Tibial nerve (tissue), 4 donors: ENCODE data around the gene CAPG.

Source experiments
- EP300 ChIP-seq, 2 donors: sonication (generic); formaldehyde crosslinking; IDR thresholded peaks; one replicate each; pipeline ENCODE4 v1.6.1; 2017; ENCODE audit warnings: antibody characterized with exemption in 2 of 2, mild to moderate bottlenecking in 1 of 2
- POLR2A ChIP-seq, 2 donors: fragments of 450-650 bp; IDR thresholded peaks; one replicate each; pipeline ENCODE4 v1.6.1; 2017; ENCODE audit warnings: antibody characterized with exemption in 2 of 2, mild to moderate bottlenecking in 2 of 2, moderate library complexity in 2 of 2
- TF ChIP-seq, protein P1 (sequence below), 5 experiments: fragments of 200-600 bp in 3 of 5; fragments of 450-650 bp in 2 of 5; sonication (generic) in 3 of 5; IDR thresholded peaks; one replicate each; pipeline ENCODE4 v1.5.1; 2016 to 2019; ENCODE audit warnings: antibody characterized with exemption in 5 of 5, mild to moderate bottlenecking in 3 of 5, moderate library complexity in 2 of 5

GRCh38 chr2:85396531-85397470 lies 13.4 kb downstream of the CAPG start:
- TF ChIP-seq POLR2A (IDR thresholded peaks at IDR 0.05) (no peak), EP300 (IDR thresholded peaks at IDR 0.05) (no peak)
- TF ChIP-seq, protein P1, sequence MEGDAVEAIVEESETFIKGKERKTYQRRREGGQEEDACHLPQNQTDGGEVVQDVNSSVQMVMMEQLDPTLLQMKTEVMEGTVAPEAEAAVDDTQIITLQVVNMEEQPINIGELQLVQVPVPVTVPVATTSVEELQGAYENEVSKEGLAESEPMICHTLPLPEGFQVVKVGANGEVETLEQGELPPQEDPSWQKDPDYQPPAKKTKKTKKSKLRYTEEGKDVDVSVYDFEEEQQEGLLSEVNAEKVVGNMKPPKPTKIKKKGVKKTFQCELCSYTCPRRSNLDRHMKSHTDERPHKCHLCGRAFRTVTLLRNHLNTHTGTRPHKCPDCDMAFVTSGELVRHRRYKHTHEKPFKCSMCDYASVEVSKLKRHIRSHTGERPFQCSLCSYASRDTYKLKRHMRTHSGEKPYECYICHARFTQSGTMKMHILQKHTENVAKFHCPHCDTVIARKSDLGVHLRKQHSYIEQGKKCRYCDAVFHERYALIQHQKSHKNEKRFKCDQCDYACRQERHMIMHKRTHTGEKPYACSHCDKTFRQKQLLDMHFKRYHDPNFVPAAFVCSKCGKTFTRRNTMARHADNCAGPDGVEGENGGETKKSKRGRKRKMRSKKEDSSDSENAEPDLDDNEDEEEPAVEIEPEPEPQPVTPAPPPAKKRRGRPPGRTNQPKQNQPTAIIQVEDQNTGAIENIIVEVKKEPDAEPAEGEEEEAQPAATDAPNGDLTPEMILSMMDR (IDR thresholded peaks at IDR 0.05) = no peak
